Tibial nerve (tissue), 4 donors: Measurements from ENCODE around the gene KCNK10.

Source experiments
- CTCF ChIP-seq, 5 experiments: fragments of 200-600 bp in 3 of 5; fragments of 450-650 bp in 2 of 5; sonication (generic) in 3 of 5; IDR thresholded peaks; one replicate each; pipeline ENCODE4 v1.5.1; 2016 to 2019; ENCODE audit warnings: antibody characterized with exemption in 5 of 5, mild to moderate bottlenecking in 3 of 5, moderate library complexity in 2 of 5
- EP300 ChIP-seq, 2 donors: sonication (generic); formaldehyde crosslinking; IDR thresholded peaks; one replicate each; pipeline ENCODE4 v1.6.1; 2017; ENCODE audit warnings: antibody characterized with exemption in 2 of 2, mild to moderate bottlenecking in 1 of 2
- POLR2A ChIP-seq, 2 donors: fragments of 450-650 bp; IDR thresholded peaks; one replicate each; pipeline ENCODE4 v1.6.1; 2017; ENCODE audit warnings: antibody characterized with exemption in 2 of 2, mild to moderate bottlenecking in 2 of 2, moderate library complexity in 2 of 2

GRCh38 chr14:88203291-88203690 is 119.8 kb downstream of the KCNK10 start:
- no peak for TF ChIP-seq CTCF (IDR thresholded peaks at IDR 0.05)
- TF ChIP-seq EP300 (IDR thresholded peaks at IDR 0.05), result no peak
- no peak for TF ChIP-seq POLR2A (IDR thresholded peaks at IDR 0.05)
